GM23338 (cell line): ENCODE data around the gene CFAP299. TPM values are rescaled to one million over a fixed set of nuclear protein-coding genes. Genes with fewer than 3 reads are reported as not detected.

ENCODE experiments used
- ATAC-seq: fragments of 200-7000 bp; cut with Tn5 transposase; 3 replicates; pipeline ENCODE4 v1.9.1; 2020
- DNase-seq: peaks from one replicate; pipeline ENCODE4 v3.0.0-alpha.2; 2015; ENCODE audit warnings: low spot score
- H2AFZ ChIP-seq: fragments of 200-600 bp; sonication (generic); 2 replicates; pipeline ENCODE4 v1.8.0; 2016; ENCODE audit warnings: antibody characterized with exemption, mild to moderate bottlenecking, moderate library complexity
- H3F3A ChIP-seq: fragments of 200-600 bp; sonication (generic); replicated peaks from 2 replicates; pipeline ENCODE4 v1.8.0; 2017; ENCODE audit warnings: antibody characterized with exemption, mixed run types, low read depth
- H3K27ac ChIP-seq: fragments of 200-600 bp; sonication (generic); 2 replicates; pipeline ENCODE4 v1.6.1; 2016; ENCODE audit warnings: low read depth
- H3K27me3 ChIP-seq: fragments of 200-600 bp; sonication (generic); 2 replicates; pipeline ENCODE4 v1.8.0; 2016; ENCODE audit warnings: mild to moderate bottlenecking, mixed run types, moderate library complexity; ENCODE audit not compliant: insufficient read depth
- H3K36me3 ChIP-seq: fragments of 200-600 bp; sonication (generic); 2 replicates; pipeline ENCODE4 v1.8.0; 2016; ENCODE audit warnings: mild to moderate bottlenecking; ENCODE audit not compliant: insufficient read depth
- H3K4me1 ChIP-seq: fragments of 200-600 bp; sonication (generic); 2 replicates; pipeline ENCODE4 v1.8.0; 2016; ENCODE audit warnings: mild to moderate bottlenecking, moderate library complexity; ENCODE audit not compliant: insufficient read depth
- H3K4me2 ChIP-seq: fragments of 200-600 bp; sonication (generic); 2 replicates; pipeline ENCODE4 v1.7.1; 2017; ENCODE audit warnings: mixed run types
- H3K4me3 ChIP-seq: fragments of 200-600 bp; sonication (generic); 2 replicates; pipeline ENCODE4 v1.6.1; 2016; ENCODE audit warnings: mixed run types
- H3K79me2 ChIP-seq: fragments of 200-600 bp; sonication (generic); replicated peaks from 2 replicates; pipeline ENCODE4 v1.8.0; 2017; ENCODE audit warnings: mild to moderate bottlenecking; ENCODE audit not compliant: insufficient read depth
- H3K9me2 ChIP-seq: fragments of 200-600 bp; sonication (generic); 2 replicates; pipeline ENCODE4 v1.8.0; 2017; ENCODE audit not compliant: insufficient read depth
- H4K20me1 ChIP-seq: fragments of 200-600 bp; sonication (generic); replicated peaks from 2 replicates; pipeline ENCODE4 v1.8.0; 2017; ENCODE audit warnings: mild to moderate bottlenecking; ENCODE audit not compliant: insufficient read depth
- H3K27ac Mint-ChIP-seq: 2 replicates; pipeline ENCODE4 v1.8.0; 2020; ENCODE audit warnings: inconsistent platforms, mild to moderate bottlenecking, moderate library complexity, mixed read lengths
- H3K27me3 Mint-ChIP-seq: 3 replicates; pipeline ENCODE4 v1.8.0; 2022; ENCODE audit warnings: low read depth, mild to moderate bottlenecking, moderate library complexity, mixed read lengths, inconsistent platforms; ENCODE audit not compliant: insufficient read depth, poor library complexity
- H3K36me3 Mint-ChIP-seq: 3 replicates; pipeline ENCODE4 v1.8.0; 2021; ENCODE audit warnings: low read depth, mild to moderate bottlenecking, inconsistent platforms, moderate library complexity, mixed read lengths
- H3K4me1 Mint-ChIP-seq: 3 replicates; pipeline ENCODE4 v1.8.0; 2020; ENCODE audit warnings: mild to moderate bottlenecking, inconsistent platforms, mixed read lengths
- H3K4me3 Mint-ChIP-seq: 3 replicates; pipeline ENCODE4 v1.8.0; 2021; ENCODE audit warnings: moderate library complexity, mild to moderate bottlenecking, inconsistent platforms, mixed read lengths
- H3K9me3 Mint-ChIP-seq: 3 replicates; pipeline ENCODE4 v1.8.0; 2020; ENCODE audit warnings: moderate library complexity, mild to moderate bottlenecking, inconsistent platforms, mixed read lengths
- CTCF ChIP-seq, 2 experiments: fragments of 200-600 bp in 1 of 2; sonication (generic) in 1 of 2; conservative IDR thresholded peaks; 2 replicates each; pipeline versions ENCODE4 v1.5.1 to v1.6.1; 2016 to 2017; ENCODE audit warnings: antibody characterized with exemption in 2 of 2, low read depth in 2 of 2, mild to moderate bottlenecking in 2 of 2, moderate library complexity in 1 of 2
- ETS1 ChIP-seq: IDR thresholded peaks from 2 replicates; pipeline ENCODE4 v1.6.1; 2016; ENCODE audit warnings: antibody characterized with exemption
- EZH2 ChIP-seq: fragments of 200-600 bp; sonication (generic); IDR thresholded peaks from one replicate; pipeline ENCODE4 v1.8.0; 2017; ENCODE audit warnings: antibody characterized with exemption, mild to moderate bottlenecking, low read depth; ENCODE audit not compliant: unreplicated experiment
- JUNB ChIP-seq: IDR thresholded peaks from one replicate; pipeline ENCODE4 v1.6.1; 2016; ENCODE audit warnings: antibody characterized with exemption; ENCODE audit not compliant: unreplicated experiment
- NANOG ChIP-seq: IDR thresholded peaks from 2 replicates; pipeline ENCODE4 v1.6.1; 2016; ENCODE audit warnings: antibody characterized with exemption, borderline replicate concordance
- POLR2AphosphoS5 ChIP-seq: IDR thresholded peaks from 2 replicates; pipeline ENCODE4 v1.6.1; 2016; ENCODE audit warnings: antibody characterized with exemption, low read depth
- REST ChIP-seq: IDR thresholded peaks from one replicate; pipeline ENCODE4 v1.6.1; 2018; ENCODE audit warnings: antibody characterized with exemption; ENCODE audit not compliant: unreplicated experiment
- ZNF462 ChIP-seq: fragments of 250-450 bp; sonication (Bioruptor Pico); IDR thresholded peaks from 2 replicates; pipeline ENCODE4 v1.5.0; 2020; ENCODE audit warnings: mild to moderate bottlenecking, moderate library complexity
- polyA plus RNA-seq: library from polyadenylated mRNA; unstranded; fragments of >200 nt; fragmentation: Nextera tagmentation; extraction: Ambion mirVana; gene quantifications from 2 replicates; pipeline ENCODE4 v1.2.1, GENCODE V29; 2016
- total RNA-seq: library from RNA; depleted of rRNA; stranded (reverse); fragments of >200 nt; shearing (Covaris generic); gene quantifications from 2 replicates; pipeline ENCODE4 v1.2.3, GENCODE V29; 2014

CFAP299 gene
- total and polyA plus RNA-seq, 2 experiments from 2014 or later, result not detected

- H3K9me2 ChIP-seq, result no peaks in the 10 kb centered on the region
- H3K27me3 ChIP-seq, result no peaks in the 10 kb centered on the region
- Mint-ChIP-seq H3K36me3 (peaks cover 2% of the 10 kb centered on the region; the same call in 1 of the 3 replicates), H3K4me1 (peaks cover 5% of the 10 kb centered on the region), H3K4me3 (no peak overlapping the region), H3K27me3 (no peaks in the 10 kb centered on the region), H3K9me3 (peaks cover 3% of the 10 kb centered on the region; the same call in 2 of the 3 replicates), H3K27ac (no peak overlapping the region)
- no peaks in the 10 kb centered on the region for H3K4me1 ChIP-seq
- no peaks in the 10 kb centered on the region for H4K20me1 ChIP-seq
- DNase-seq (peak; percentile 35), ATAC-seq (no peak)
- H3K79me2 ChIP-seq, result no peaks in the 10 kb centered on the region
- H3K27ac ChIP-seq, result no peak overlapping the region
- H2AFZ ChIP-seq, result no peak overlapping the region
- no peak overlapping the region for H3K4me3 ChIP-seq
- TF ChIP-seq ETS1 (no peak), CTCF (conservative IDR thresholded peaks at IDR 0.05; ENCODE audit: low read depth in 2 of 2) (peak; percentile 56 to 66), POLR2AphosphoS5 (no peak), ZNF462 (no peak), JUNB (no peak), EZH2 (no peak), NANOG (no peak), REST (no peak)
- no peak overlapping the region for H3K4me2 ChIP-seq
- H3K36me3 ChIP-seq, result no peaks in the 10 kb centered on the region
- H3F3A ChIP-seq, result no peaks in the 10 kb centered on the region
These were observed 283.6 kb downstream of the CFAP299 start for GRCh38 chr4:80619070-80619674.
